Lung (tissue), 12 donors: ENCODE results near the gene CHRD. TPM values are rescaled to one million over a fixed set of nuclear protein-coding genes. Genes with fewer than 3 reads are reported as not detected.
"Not testable (repeated sequence)": the region's sequence is repeated elsewhere in the genome, so short reads cannot be mapped to it uniquely, and the experiment has no call there.

ENCODE experiments used
- ATAC-seq: fragments of 200-7000 bp; cut with Tn5 transposase; one replicate; pipeline ENCODE4 v1.9.1; 2020; ENCODE audit warnings: moderate number of reproducible peaks; ENCODE audit not compliant: insufficient read depth, low FRiP score
- DNase-seq, 3 donors: peaks; one replicate each; pipeline ENCODE4 v3.0.0-alpha.2; 2013 to 2017
- H3K27ac ChIP-seq, 2 donors: one replicate each; pipeline ENCODE4 v1.5.1; 2013; ENCODE audit warnings: mild to moderate bottlenecking in 2 of 2, moderate library complexity in 2 of 2, control low read depth in 1 of 2, inconsistent platforms in 1 of 2, low read depth in 1 of 2, low read length in 1 of 2
- H3K27me3 ChIP-seq, 3 donors: one replicate each; pipeline ENCODE4 v1.5.1; 2013; ENCODE audit warnings: low read length in 2 of 3; ENCODE audit not compliant: control insufficient read depth in 3 of 3, insufficient read depth in 3 of 3
- H3K36me3 ChIP-seq, 4 donors: one replicate each; pipeline ENCODE4 v1.5.1; 2013; ENCODE audit warnings: low read length in 4 of 4, mild to moderate bottlenecking in 1 of 4, moderate library complexity in 1 of 4; ENCODE audit not compliant: control insufficient read depth in 4 of 4, insufficient read depth in 4 of 4
- H3K4me1 ChIP-seq, 5 donors: one replicate each; pipeline ENCODE4 v1.5.1; 2013; ENCODE audit warnings: low read length in 5 of 5, mild to moderate bottlenecking in 2 of 5, moderate library complexity in 1 of 5; ENCODE audit not compliant: control insufficient read depth in 5 of 5, insufficient read depth in 5 of 5
- H3K4me3 ChIP-seq: one replicate; pipeline ENCODE4 v1.5.1; 2013; ENCODE audit warnings: mild to moderate bottlenecking, control low read depth, moderate library complexity
- H3K9ac ChIP-seq, 2 donors: one replicate each; pipeline ENCODE4 v1.5.1; 2013; ENCODE audit warnings: low read length in 2 of 2, control low read depth in 1 of 2; ENCODE audit not compliant: insufficient read depth in 1 of 2
- H3K9me3 ChIP-seq, 4 donors: one replicate each; pipeline ENCODE4 v1.5.1; 2013; ENCODE audit warnings: low read length in 3 of 4, mild to moderate bottlenecking in 1 of 4, moderate library complexity in 1 of 4; ENCODE audit not compliant: control insufficient read depth in 4 of 4, insufficient read depth in 3 of 4
- CTCF ChIP-seq: IDR thresholded peaks from 2 replicates; pipeline ENCODE4 v1.5.1; 2012; ENCODE audit warnings: mild to moderate bottlenecking; ENCODE audit errors: control extremely low read depth, extremely low read depth
- WGBS, 2 donors: extraction: QIAGEN DNeasy Blood & Tissue Kit; methylation state at CpG; one replicate each; pipeline ENCODE4 v1.1.7; 2013; 5-methylcytosine and 5-hydroxymethylcytosine counted together
- polyA plus RNA-seq, 2 donors: library from polyadenylated mRNA; stranded (reverse); fragments of 200-250 nt; gene quantifications; one replicate each; pipeline ENCODE4 v1.2.1, GENCODE V29; 2013
- total RNA-seq, 2 donors: library from RNA; depleted of rRNA in 1 of 2; stranded (reverse); fragments of >200 nt in 1 of 2; gene quantifications; one replicate each; pipeline ENCODE4 v1.2.1, GENCODE V29; 2014 to 2021
- donor health status: control.
- donor health status: control.
- donor health status: Bipolar disorder and iron deficiency.
- donor health status: healthy.
- donor health status: DM: yes; HTN: yes; CAD: no.

CHRD gene
- total and polyA plus RNA-seq, 4 donors, result 4.2 to 16.7 (median 5.8) TPM

- H3K9ac ChIP-seq, result no peak overlapping the region
- no peaks in the 10 kb centered on the region for H3K9me3 ChIP-seq
- TF ChIP-seq CTCF, result no peak
- H3K4me1 ChIP-seq, result peaks cover 3 to 30% (median 17%) of the 10 kb centered on the region in 5 donors
- H3K27ac ChIP-seq, result peak overlapping the region; percentile 43 to 88
- ATAC-seq (no peak), DNase-seq (no peak)
- no peak overlapping the region for H3K4me3 ChIP-seq
- H3K36me3 ChIP-seq, result peaks cover 7 to 25% (median 20%) of the 10 kb centered on the region in 4 donors
- 76 to 87% methylated on average over 7 of the region's 7 CpGs for WGBS, 2 donors
- no peaks in the 10 kb centered on the region for H3K27me3 ChIP-seq
These were observed 41.9 kb upstream of the CHRD start for GRCh38 chr3:184337981-184338380.

GRCh38 chr3:184338511-184338945 lies 41.3 kb upstream of the CHRD start:
- H3K9me3 ChIP-seq, result no peaks in the 10 kb centered on the region
- WGBS, 2 donors, result 36 to 48% methylated on average over 28 to 37 of the region's 37 CpGs
- no peaks in the 10 kb centered on the region for H3K27me3 ChIP-seq
- H3K4me1 ChIP-seq, result peaks cover 3 to 30% (median 17%) of the 10 kb centered on the region in 5 donors
- DNase-seq, result peak; percentile 74 to 86 (median 80)
- no peak for ATAC-seq
- no peak overlapping the region for H3K4me3 ChIP-seq
- peak overlapping the region; percentile 43 to 88 for H3K27ac ChIP-seq
- no peak overlapping the region for H3K9ac ChIP-seq
- no peak for TF ChIP-seq CTCF
- H3K36me3 ChIP-seq, result peaks cover 8 to 25% (median 20%) of the 10 kb centered on the region in 4 donors

GRCh38 chr3:184339001-184339400 lies 40.9 kb upstream of the CHRD start:
- no peak for TF ChIP-seq CTCF
- H3K4me3 ChIP-seq, result no peak overlapping the region
- H3K27ac ChIP-seq, result peak overlapping the region; percentile 10 to 43
- no peak overlapping the region for H3K9ac ChIP-seq
- H3K4me1 ChIP-seq, result peaks cover 3 to 30% (median 17%) of the 10 kb centered on the region in 5 donors
- ATAC-seq (no peak), DNase-seq (no peak)
- no peaks in the 10 kb centered on the region for H3K9me3 ChIP-seq
- H3K36me3 ChIP-seq, result peaks cover 10 to 22% (median 18%) of the 10 kb centered on the region in 4 donors
- no peaks in the 10 kb centered on the region for H3K27me3 ChIP-seq
- WGBS, 2 donors, result 68 to 76% methylated on average over 8 of the region's 8 CpGs

- WGBS, 2 donors, result 90 to 94% methylated on average over 19 of the region's 19 CpGs
- H3K27ac ChIP-seq, ATAC-seq, H3K9ac ChIP-seq, DNase-seq, H3K27me3 ChIP-seq, H3K9me3 ChIP-seq, H3K4me3 ChIP-seq: not testable (repeated sequence)
- H3K36me3 ChIP-seq, result peaks cover 8 to 23% (median 13%) of the 10 kb centered on the region in 4 donors
- peaks cover 3 to 30% (median 17%) of the 10 kb centered on the region in 5 donors for H3K4me1 ChIP-seq
These were observed 40.3 kb upstream of the CHRD start for GRCh38 chr3:184339451-184340135.
